Measurements from ENCODE around the gene C2orf78.
"Not testable (repeated sequence)": the region's sequence is repeated elsewhere in the genome, so short reads cannot be mapped to it uniquely, and the experiment has no call there.

DNA sequence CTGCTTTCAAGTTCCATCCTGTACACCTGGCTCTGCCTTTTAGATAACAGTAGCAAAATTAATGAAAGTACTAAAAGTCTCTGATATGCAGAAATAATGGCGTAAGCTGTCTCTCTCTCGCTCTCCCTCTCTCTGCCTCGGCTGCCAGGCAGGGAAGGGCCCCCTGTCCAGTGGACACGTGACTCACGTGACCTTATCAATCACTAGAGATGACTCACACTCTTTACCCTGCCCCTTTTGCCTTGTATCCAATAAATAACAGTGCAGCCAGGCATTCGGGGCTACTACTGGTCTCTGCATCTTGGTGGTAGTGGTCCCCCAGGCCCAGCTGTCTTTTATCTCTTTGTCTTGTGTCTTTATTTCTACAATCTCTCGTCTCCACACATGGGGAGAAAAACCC lies 29.7 kb upstream of the C2orf78 start:
- not testable (repeated sequence) for TF ChIP-seq CTCF (conservative IDR thresholded peaks at IDR 0.05; ENCODE audit: low read depth, low read length); EZH2 (IDR thresholded peaks at IDR 0.05; ENCODE audit: borderline replicate concordance, low read depth, low read length, poor library complexity, severe bottlenecking)

Data from A673 (cell line).